Liver (tissue), 9 donors: ENCODE measurements around the gene ARHGAP19. TPM values are rescaled to one million over a fixed set of nuclear protein-coding genes. Genes with fewer than 3 reads are reported as not detected.

Experiments
- DNase-seq: peaks from one replicate; pipeline ENCODE4 v3.0.0-alpha.2; 2017; ENCODE audit warnings: low spot score
- H3K27ac ChIP-seq, 2 donors: one replicate each; pipeline ENCODE4 v1.7.0; 2013; ENCODE audit warnings: inconsistent platforms in 2 of 2, low read length in 2 of 2, control low read depth in 1 of 2, low read depth in 1 of 2, mild to moderate bottlenecking in 1 of 2
- H3K27me3 ChIP-seq, 4 donors: one replicate each; pipeline versions ENCODE4 v1.6.1 to v1.7.0; 2013; ENCODE audit warnings: low read length in 3 of 4, inconsistent platforms in 1 of 4, mild to moderate bottlenecking in 1 of 4, moderate library complexity in 1 of 4; ENCODE audit not compliant: control insufficient read depth in 4 of 4, insufficient read depth in 4 of 4
- H3K36me3 ChIP-seq, 4 donors: one replicate each; pipeline versions ENCODE4 v1.6.1 to v1.7.0; 2013; ENCODE audit warnings: low read length in 3 of 4, mild to moderate bottlenecking in 3 of 4, low read depth in 1 of 4, moderate library complexity in 1 of 4; ENCODE audit not compliant: control insufficient read depth in 4 of 4, insufficient read depth in 3 of 4
- H3K4me1 ChIP-seq, 4 donors: one replicate each; pipeline versions ENCODE4 v1.6.1 to v1.7.0; 2013; ENCODE audit warnings: low read length in 3 of 4, mild to moderate bottlenecking in 3 of 4, moderate library complexity in 1 of 4; ENCODE audit not compliant: control insufficient read depth in 4 of 4, insufficient read depth in 4 of 4
- H3K4me3 ChIP-seq, 3 donors: one replicate each; pipeline versions ENCODE4 v1.6.1 to v1.7.0; 2013; ENCODE audit warnings: low read length in 3 of 3, control low read depth in 1 of 3, low read depth in 1 of 3, mild to moderate bottlenecking in 1 of 3
- H3K9ac ChIP-seq, 2 donors: one replicate each; pipeline ENCODE4 v1.7.0; 2013; ENCODE audit warnings: low read length in 2 of 2, mild to moderate bottlenecking in 2 of 2, moderate library complexity in 2 of 2, control low read depth in 1 of 2, low read depth in 1 of 2
- H3K9me3 ChIP-seq, 4 donors: one replicate each; pipeline versions ENCODE4 v1.6.1 to v1.7.0; 2013; ENCODE audit warnings: low read length in 3 of 4; ENCODE audit not compliant: control insufficient read depth in 4 of 4
- CTCF ChIP-seq: fragments of 150-350 bp; IDR thresholded peaks from 2 replicates; pipeline ENCODE4 v1.5.1; 2017; ENCODE audit warnings: improper control_type of control experiment, low read depth, low read length; ENCODE audit not compliant: missing input control
- EGR1 ChIP-seq, 2 donors: IDR thresholded peaks; 2 replicates each; pipeline ENCODE4 v1.6.1; 2016 to 2018; ENCODE audit warnings: antibody characterized with exemption in 2 of 2, low read depth in 2 of 2
- FOXA1 ChIP-seq: IDR thresholded peaks from 2 replicates; pipeline ENCODE4 v1.6.1; 2016; ENCODE audit warnings: antibody characterized with exemption
- FOXA2 ChIP-seq: IDR thresholded peaks from 2 replicates; pipeline ENCODE4 v1.6.1; 2016; ENCODE audit warnings: antibody characterized with exemption
- GABPA ChIP-seq, 2 donors: IDR thresholded peaks in 1 of 2; conservative IDR thresholded peaks in 1 of 2; 2 replicates each; pipeline ENCODE4 v1.6.1; 2016; ENCODE audit warnings: antibody characterized with exemption in 2 of 2, mild to moderate bottlenecking in 1 of 2, moderate library complexity in 1 of 2
- HNF4A ChIP-seq, 2 donors: conservative IDR thresholded peaks; 2 replicates each; pipeline ENCODE4 v1.6.1; 2016; ENCODE audit warnings: antibody characterized with exemption in 2 of 2, mild to moderate bottlenecking in 2 of 2
- HNF4G ChIP-seq: IDR thresholded peaks from 2 replicates; pipeline ENCODE4 v1.6.1; 2016; ENCODE audit warnings: antibody characterized with exemption
- MAX ChIP-seq: IDR thresholded peaks from 2 replicates; pipeline ENCODE4 v1.6.1; 2016; ENCODE audit warnings: antibody characterized with exemption
- NR2F2 ChIP-seq: IDR thresholded peaks from 2 replicates; pipeline ENCODE4 v1.6.1; 2016; ENCODE audit warnings: antibody characterized with exemption
- RAD21 ChIP-seq, 2 donors: IDR thresholded peaks; 2 replicates each; pipeline ENCODE4 v1.6.1; 2016; ENCODE audit warnings: antibody characterized with exemption in 2 of 2, mild to moderate bottlenecking in 2 of 2
- RXRA ChIP-seq, 2 donors: IDR thresholded peaks; 2 replicates each; pipeline ENCODE4 v1.6.1; 2017 to 2018; ENCODE audit warnings: antibody characterized with exemption in 2 of 2, mild to moderate bottlenecking in 1 of 2
- SP1 ChIP-seq: IDR thresholded peaks from 2 replicates; pipeline ENCODE4 v1.6.1; 2018; ENCODE audit warnings: antibody characterized with exemption, mild to moderate bottlenecking
- TAF1 ChIP-seq: conservative IDR thresholded peaks from 2 replicates; pipeline ENCODE4 v1.6.1; 2016; ENCODE audit warnings: antibody characterized with exemption, mild to moderate bottlenecking
- YY1 ChIP-seq: IDR thresholded peaks from 2 replicates; pipeline ENCODE4 v1.6.1; 2016; ENCODE audit warnings: antibody characterized with exemption, mild to moderate bottlenecking
- ZBTB33 ChIP-seq: IDR thresholded peaks from 2 replicates; pipeline ENCODE4 v1.6.1; 2016; ENCODE audit warnings: antibody characterized with exemption
- WGBS: extraction: QIAGEN DNeasy Blood & Tissue Kit; methylation state at CpG from one replicate; pipeline ENCODE4 v1.1.7; 2013; 5-methylcytosine and 5-hydroxymethylcytosine counted together
- polyA plus RNA-seq, 2 donors: library from polyadenylated mRNA; stranded (reverse) in 1 of 2; unstranded in 1 of 2; fragments of 200-250 nt in 1 of 2; fragments of >200 nt in 1 of 2; fragmentation: Nextera tagmentation in 1 of 2; extraction: Ambion mirVana in 1 of 2; gene quantifications; one replicate each; pipeline versions ENCODE4 v1.2.1 to v1.2.3, GENCODE V29; 2013 to 2015
- total RNA-seq, 2 donors: library from RNA; depleted of rRNA; stranded (reverse); fragments of >200 nt; gene quantifications; one replicate each; pipeline ENCODE4 v1.2.3, GENCODE V29; 2014
- TF ChIP-seq, protein P1 (sequence below): IDR thresholded peaks from 2 replicates; pipeline ENCODE4 v1.6.1; 2016; ENCODE audit warnings: antibody characterized with exemption, mild to moderate bottlenecking
- TF ChIP-seq, protein P2 (sequence below): IDR thresholded peaks from 2 replicates; pipeline ENCODE4 v1.6.1; 2016; ENCODE audit warnings: antibody characterized with exemption
- donor health status: healthy.
- donor health status: healthy.
- donor health status: healthy.
- donor health status: healthy.
- donor health status: healthy.

The ARHGAP19 gene
- total and polyA plus RNA-seq, 4 donors = 1.6 to 23.4 (median 3.6) TPM

DNA sequence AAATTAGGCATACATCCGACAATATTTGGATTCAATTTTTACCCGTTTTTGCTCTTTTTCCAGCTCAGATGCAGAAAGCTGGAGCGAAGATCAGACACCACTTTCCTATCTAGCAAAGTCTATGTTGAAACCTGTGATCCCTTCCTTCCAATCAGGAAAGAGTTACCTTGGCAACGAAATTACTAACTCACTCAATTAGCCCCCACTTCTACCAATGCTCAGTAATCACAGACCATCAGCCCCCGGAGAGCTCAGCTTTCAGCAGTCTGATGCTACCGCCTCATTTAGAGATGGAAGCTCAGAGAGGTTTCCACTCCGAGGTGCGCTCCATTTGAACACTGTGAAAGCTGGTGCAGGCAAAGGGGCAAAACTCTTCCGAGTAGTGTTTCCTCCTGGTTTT, 33.3 kb upstream of the ARHGAP19 start:
- H3K27me3 ChIP-seq = no peaks in the 10 kb centered on the region

More for the DNA sequence above, 33.3 kb upstream of the ARHGAP19 start:
- Histone ChIP-seq H3K9me3 (no peaks in the 10 kb centered on the region), H3K9ac (no peak overlapping the region), H3K4me1 (peaks cover 15 to 64% (median 44%) of the 10 kb centered on the region in 4 donors), H3K27ac (peak overlapping the region in 1 of 2 donors; percentile 38), H3K4me3 (no peak overlapping the region), H3K36me3 (no peaks in the 10 kb centered on the region)
- no peak for TF ChIP-seq TAF1
- TF ChIP-seq HNF4G = no peak
- no peak for TF ChIP-seq RAD21 (IDR thresholded peaks at IDR 0.05)
- no peak for TF ChIP-seq YY1
- no peak for TF ChIP-seq GABPA (IDR thresholded peaks at IDR 0.05 in 1 of 2, conservative IDR thresholded peaks at IDR 0.05 in 1 of 2)
- TF ChIP-seq CTCF = no peak
- TF ChIP-seq MAX = no peak
- no peak for TF ChIP-seq FOXA2
- TF ChIP-seq ZBTB33 = no peak
- TF ChIP-seq, protein P1, sequence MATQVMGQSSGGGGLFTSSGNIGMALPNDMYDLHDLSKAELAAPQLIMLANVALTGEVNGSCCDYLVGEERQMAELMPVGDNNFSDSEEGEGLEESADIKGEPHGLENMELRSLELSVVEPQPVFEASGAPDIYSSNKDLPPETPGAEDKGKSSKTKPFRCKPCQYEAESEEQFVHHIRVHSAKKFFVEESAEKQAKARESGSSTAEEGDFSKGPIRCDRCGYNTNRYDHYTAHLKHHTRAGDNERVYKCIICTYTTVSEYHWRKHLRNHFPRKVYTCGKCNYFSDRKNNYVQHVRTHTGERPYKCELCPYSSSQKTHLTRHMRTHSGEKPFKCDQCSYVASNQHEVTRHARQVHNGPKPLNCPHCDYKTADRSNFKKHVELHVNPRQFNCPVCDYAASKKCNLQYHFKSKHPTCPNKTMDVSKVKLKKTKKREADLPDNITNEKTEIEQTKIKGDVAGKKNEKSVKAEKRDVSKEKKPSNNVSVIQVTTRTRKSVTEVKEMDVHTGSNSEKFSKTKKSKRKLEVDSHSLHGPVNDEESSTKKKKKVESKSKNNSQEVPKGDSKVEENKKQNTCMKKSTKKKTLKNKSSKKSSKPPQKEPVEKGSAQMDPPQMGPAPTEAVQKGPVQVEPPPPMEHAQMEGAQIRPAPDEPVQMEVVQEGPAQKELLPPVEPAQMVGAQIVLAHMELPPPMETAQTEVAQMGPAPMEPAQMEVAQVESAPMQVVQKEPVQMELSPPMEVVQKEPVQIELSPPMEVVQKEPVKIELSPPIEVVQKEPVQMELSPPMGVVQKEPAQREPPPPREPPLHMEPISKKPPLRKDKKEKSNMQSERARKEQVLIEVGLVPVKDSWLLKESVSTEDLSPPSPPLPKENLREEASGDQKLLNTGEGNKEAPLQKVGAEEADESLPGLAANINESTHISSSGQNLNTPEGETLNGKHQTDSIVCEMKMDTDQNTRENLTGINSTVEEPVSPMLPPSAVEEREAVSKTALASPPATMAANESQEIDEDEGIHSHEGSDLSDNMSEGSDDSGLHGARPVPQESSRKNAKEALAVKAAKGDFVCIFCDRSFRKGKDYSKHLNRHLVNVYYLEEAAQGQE = no peak
- no peak for TF ChIP-seq NR2F2
- TF ChIP-seq, protein P2, sequence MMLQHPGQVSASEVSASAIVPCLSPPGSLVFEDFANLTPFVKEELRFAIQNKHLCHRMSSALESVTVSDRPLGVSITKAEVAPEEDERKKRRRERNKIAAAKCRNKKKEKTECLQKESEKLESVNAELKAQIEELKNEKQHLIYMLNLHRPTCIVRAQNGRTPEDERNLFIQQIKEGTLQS = no peak
- TF ChIP-seq HNF4A (conservative IDR thresholded peaks at IDR 0.05) = no peak
- no peak for TF ChIP-seq EGR1 (IDR thresholded peaks at IDR 0.05; ENCODE audit: low read depth in 2 of 2)
- no peak for TF ChIP-seq FOXA1
- no peak for TF ChIP-seq SP1
- TF ChIP-seq RXRA (IDR thresholded peaks at IDR 0.05) = no peak
- 80% methylated on average over 9 of the region's 9 CpGs for WGBS
- no peak for DNase-seq
